HG03520 (cell line): ENCODE data around the gene OPCML.
"Not testable (repeated sequence)": the region's sequence is repeated elsewhere in the genome, so short reads cannot be mapped to it uniquely, and the experiment has no call there.

Experiments used
- ATAC-seq: cut with Tn5 transposase; IDR thresholded peaks from one replicate; pipeline ENCODE4 v1.9.1; 2021; ENCODE audit warnings: mild to moderate bottlenecking, moderate library complexity; ENCODE audit not compliant: unreplicated experiment

Gene OPCML

DNA sequence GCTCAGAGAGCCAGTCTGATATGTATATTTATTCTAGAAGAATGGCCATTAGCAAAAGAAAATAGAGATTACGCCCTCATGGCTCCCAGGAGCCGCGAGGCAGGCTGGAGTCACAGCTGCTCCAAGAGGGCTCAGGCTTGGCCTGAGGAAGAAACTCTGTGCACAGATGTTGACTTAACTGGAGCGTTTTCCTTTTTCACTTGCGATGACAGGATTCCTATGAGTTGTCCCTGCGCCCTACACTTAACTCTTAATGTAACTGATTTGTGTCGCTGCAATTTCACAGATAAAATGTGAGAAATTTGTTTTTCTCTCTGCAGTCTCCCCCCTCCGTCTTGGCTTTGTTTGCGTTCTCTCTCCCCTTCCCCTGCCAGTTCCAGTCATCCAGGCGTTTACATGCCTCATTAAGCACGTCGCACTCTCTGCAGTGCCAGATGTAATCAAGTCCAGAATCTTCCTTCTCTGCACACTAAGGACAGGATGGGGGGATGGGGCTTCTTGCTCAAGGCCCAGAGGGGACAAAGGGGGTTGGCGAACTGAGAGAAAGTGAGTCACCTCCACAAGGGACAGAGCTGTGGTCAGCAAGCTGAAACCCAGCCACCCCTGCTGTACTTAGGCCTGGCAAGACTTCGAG, 1101.8 kb downstream of the OPCML start:
- ATAC-seq = no peak

DNA sequence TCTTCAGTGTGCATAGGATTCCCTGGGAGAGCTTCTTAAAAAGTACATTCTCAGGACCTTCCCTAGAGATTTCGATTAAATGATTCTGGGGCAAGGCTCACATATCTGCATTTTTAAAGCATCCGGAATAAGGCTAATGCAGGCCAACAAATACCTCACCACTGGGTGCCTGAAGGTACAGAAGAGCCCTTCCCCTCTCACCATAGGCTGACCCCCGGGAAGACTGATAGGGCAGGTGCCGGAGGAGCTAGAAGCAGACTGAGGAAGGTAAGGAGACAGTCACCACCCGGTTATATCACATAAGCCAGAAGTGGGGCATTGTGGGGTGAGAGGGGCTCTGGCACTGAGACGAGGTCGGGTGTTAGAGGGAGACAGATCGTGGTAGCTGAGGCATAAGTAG, 1102.6 kb downstream of the OPCML start:
- no peak for ATAC-seq

DNA sequence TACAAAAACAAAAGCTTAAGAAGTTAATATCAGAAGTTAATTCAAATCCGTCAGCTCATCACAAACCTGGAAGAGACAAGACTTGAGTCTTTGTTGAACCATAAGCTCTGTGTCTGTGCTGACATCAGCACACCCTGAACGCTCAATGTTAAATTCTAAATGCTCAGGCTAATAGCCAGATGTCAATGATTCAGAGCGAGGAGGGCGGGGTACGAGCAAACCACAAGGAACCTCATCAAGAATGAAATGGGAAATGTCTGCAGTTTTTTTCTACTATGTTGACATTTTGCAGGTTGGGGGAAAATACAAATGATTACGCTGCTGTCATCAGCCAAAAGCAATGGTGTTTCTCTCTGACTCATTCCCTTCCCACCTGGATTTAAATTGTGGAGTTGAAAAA, 1104.7 kb downstream of the OPCML start:
- ATAC-seq = no peak

DNA sequence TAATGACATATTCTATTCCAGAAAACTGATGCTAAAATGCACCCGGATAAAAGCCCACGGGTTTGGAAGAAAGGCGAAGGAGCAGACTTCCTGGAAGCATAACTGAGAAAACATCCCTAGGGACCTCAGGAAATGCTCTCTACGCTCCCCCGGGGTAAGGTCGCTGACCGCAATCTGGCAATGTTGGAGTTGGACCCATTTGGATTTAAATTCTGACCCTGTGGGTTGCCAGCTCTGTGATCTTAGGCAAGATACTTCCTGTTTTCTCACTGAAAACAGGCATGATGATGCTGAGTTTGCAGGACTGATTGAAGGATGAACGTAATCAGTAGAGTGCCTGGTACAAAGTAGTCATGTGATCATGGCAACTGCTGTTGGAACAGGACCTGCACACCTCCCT, 1107.9 kb downstream of the OPCML start:
- no peak for ATAC-seq

DNA sequence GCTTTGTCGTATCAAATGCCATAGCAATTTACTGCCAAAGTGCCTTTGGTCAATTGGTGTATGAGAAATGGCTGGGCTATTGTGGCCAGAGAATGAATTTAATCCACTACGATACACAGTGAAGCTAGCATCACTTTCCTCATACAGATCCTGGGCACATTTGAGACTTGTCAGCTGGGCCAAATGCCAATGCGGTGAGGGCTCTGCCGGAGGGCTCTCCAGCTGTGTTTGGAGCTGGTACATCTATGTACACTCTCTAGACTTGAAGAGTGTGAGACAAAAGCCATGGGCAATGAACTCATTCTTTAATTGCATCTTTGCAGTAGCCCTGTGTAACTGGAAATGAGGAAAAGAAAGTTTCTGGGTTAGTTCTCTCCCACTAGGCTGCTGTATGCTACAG, 1109.0 kb downstream of the OPCML start:
- ATAC-seq = no peak

DNA sequence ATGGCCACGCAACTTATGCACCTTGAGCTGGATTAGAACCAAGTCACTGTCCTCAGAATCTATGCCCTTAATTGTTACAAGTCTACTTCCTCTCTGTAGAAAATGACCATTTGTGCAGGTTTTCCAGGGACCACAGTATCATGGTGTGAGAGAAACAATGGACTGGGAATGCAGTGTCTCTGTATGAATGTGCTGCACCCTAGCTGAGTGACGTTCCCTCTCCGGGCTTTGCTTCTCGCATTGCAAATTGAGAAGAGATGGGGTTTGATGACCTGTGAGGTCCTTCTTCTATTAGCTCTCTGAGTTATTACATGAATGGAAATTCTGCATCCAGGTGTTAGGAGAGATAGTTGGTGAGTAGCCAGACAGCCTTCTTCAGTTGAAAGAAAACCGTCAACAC, 1109.6 kb downstream of the OPCML start:
- no peak for ATAC-seq

DNA sequence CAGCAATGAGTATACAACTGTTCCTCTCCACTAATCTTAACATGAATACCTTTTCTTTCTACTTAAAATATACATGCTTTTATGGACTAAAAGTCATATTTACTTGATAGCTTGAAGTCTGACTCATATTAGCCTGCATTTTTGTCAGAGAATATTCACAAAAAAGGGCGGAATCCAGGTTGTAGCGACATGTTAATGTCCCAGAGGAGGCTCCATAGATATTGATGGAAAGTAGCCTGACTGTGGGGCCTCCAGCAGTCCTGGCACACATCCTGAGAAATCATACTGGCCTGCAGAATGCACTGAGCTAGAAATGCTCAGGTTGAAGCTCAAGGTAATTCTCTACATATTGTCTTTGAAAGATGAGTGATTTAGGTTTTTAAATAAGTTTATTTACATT, 1110.7 kb downstream of the OPCML start:
- ATAC-seq = no peak

DNA sequence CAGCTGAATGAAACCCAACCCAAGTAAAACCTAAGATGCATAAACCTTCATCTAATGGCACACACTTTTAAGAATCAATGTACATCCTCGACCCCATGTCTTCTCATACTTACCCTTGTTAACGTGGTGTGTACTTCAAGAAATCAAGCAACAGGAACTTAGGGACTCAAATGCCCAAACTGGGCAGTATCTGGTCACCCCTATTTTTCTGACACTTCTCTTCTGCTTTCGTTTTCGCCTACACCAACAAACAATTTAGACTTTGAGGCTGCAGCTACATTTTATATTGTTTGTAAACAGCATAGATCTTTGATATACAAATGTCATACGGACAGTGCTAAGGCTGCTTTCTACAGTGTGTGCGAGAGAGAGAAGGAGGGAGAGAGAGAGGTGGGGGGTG, 1117.8 kb downstream of the OPCML start:
- no peak for ATAC-seq

DNA sequence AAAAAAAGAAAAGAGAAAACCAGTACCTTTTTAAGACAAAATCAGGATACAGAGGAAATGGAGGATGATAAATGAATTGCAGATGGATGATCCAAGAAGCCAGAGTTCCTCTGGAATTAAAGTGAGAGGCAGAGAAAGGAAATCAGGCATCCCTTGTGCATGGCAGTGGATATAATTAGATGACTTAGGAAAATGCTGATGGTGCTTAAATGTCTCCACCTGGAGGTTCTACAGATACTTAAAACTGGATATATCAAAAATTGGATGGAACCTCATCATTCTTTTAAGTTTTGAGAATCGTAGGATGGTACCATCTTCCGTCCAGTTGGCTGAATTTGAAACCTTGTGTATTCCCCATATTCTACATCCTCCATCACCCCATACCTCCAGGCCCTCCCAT, 1121.9 kb downstream of the OPCML start:
- no peak for ATAC-seq

DNA sequence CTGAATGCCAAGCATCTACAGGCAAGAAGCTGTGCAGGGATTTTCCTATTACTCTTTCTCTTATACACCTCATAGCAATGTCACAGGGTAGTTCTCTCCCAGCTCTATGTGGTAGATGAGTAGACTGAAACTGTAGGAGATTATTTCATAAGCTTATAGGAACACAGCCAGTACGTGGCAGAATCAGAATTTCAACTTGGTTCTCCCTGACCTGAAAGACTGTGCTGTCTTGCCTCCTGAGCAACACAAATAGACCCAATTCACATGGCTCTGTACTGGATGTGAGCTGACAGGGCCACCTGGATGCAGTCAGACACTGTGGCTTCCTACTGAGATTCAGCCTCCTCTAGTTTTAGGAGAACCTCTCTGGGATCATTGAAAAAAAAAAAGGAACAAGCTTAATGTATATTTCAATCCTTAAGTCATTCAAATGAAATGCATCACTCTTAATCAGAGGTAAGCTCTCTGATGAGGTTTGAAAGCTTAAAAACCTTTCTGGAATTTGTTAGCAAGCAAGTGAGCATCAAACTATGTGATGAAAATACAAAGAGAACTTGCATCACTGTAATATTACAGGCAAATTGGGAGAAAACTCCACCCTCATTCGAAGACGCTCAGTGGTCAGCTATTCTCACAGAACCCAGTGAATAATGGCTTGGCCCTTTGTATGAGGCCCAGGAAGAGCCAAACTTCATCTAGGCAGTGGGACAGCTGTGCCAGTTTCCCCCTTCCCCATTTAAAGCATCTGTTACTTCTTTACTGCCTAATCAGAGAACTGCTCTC, 1122.5 kb downstream of the OPCML start:
- no peak for ATAC-seq

DNA sequence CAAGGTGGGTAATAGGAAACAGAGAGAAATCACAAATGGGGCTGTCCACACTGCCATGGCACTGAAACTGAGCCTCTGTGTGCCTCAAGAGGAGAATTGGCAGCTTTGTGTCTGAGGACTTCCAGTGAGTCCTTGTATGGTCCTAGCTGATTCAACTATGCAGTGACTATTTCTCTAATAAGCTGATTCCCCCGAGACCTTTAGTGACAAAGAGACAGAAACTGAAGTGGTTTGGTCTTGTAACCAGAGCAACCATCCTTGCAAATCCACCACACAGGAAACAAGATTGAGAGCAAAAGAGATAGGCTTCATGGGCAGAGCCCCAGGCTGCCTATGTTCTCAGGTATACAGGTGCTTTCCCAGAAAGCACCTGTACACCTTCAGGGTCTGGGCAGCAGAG, 1123.4 kb downstream of the OPCML start:
- peak; percentile 74 for ATAC-seq

DNA sequence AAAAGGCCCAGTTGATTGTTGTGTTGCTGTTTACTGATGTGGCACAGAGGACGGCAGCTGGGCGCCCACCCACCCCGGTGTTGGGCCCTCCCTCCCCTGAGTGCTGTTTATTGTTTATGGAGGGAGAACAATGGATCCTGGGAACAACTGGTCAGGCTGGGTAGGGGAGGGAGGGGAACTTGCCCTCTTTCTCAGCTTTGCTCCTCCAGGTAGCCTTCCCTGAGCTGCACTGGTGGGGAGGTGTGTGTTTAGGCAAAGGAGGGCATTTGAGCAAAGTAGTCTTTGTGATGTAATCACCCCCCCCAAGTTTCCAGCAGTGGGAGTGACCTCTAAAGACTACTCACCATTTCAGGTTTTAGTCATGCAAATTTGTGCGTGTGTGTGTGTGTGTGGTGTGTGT, 1126.6 kb downstream of the OPCML start:
- no peak for ATAC-seq

DNA sequence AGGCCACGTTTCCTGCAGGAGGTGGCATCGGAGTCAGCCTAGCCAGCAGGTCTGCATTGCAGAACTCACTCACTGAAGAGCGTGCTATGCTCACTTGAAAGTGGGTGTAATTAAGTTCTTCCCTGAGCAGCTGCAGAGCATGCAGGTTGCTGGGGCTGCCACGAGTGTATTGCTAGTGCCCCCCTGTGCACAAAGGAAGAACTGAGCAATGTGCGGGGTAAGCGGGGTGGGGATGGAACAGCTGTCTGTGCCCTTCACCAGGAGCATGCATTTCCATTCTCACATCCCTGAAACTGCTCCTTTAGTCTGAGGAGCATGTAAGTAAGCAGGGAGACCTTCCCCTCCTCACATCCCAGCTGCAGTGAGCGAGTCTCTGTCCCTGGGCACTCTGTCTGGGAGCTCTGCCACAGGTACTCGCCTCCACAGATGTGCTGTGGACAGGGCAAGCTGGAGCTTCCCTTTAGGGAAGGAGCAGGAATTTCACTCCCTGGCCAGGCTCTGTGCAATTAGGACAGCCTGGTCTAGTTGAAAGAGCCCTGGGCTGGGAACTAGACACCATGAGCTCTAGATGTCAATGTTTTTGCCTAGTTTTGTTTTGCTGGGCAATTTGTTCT, 1130.1 kb downstream of the OPCML start:
- ATAC-seq = peak; percentile 98

DNA sequence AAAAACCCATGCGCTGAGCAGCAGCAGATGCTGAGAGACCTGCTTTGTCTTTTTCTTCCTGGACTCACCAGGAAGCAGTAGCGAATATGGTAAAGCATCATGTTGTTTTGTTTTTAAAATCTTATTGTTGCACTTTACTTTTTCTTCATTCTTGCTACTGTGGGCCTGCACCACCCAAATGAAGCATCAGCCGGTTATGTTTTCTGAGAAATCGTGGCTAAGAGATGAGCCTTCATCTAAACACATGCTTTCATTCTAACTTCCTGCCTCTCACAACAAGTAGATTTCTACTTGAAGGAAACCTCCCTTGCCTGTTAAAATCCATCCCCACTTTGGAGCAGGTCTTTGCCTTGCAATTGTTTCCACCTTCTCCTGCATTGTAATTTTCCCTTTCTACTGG, 1136.0 kb downstream of the OPCML start:
- no peak for ATAC-seq

DNA sequence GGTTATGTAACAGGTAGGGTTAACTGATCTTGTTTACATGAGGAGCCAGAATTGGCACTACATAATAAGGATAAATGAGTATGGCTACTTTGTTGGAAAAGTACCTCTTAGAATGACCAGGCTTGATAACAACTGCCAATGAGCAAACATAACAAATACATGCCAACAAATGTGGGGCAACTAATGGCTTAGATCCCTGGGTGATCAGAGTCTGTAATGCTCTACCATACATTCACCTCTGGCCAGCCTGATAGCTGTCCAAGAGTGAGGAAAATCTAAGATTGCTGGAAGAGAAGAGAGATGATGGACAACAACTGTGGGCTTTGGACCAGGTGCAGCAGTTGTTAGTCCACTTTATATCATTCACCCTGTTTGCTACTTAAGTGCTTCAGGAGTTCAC, 1136.9 kb downstream of the OPCML start:
- no peak for ATAC-seq

DNA sequence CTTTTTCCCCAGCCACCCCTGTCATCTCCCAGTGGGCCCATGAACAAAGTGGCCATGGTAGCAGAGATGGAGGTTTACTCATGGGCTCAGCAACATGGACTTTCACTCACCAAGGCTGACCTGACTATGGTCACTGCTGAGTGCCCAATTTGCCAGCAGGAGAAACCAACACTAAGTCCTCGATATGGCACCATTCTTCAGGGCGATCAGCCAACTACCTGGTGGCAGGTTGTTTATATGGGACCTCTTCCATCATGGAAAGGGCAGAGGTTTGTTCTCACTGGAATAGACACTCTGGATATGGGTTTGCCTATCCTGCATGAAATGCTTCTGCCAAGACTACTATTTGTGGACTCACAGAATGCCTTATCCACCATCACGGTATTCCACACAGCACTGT, 1152.8 kb downstream of the OPCML start:
- ATAC-seq = no peak

DNA sequence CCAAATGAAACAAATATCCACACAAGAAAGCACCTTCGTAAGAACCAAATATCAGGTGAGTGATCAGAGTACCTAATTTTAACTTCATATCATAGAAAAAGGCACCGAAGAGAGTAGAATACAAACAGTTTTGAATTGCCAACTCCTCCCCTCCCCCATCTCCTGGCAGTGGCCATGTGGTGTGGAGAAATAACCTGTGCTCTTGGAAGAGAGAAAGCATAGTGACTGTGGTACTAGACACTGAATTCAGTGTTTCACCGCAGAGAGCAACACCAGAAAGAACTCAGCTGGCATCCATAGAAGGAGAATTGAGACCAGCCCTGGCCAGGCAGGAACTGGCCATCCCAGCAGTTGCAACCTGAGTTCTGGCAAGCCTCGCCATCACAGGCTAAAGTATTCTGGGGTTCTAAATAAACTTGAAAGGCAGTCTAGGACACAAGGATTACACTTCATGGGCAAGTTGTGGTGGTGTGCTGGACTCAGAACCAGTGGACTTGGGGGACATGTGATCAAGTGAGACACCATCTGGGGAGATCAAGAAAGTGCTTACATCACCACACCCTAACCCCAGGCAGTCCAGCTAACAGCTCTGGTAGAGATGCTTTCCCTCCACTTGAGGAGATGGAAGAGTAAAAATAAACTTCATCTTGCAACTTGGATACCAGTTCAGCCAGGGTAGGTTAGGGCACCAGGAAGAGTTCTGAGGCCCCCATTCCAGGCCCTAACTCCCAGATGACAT, 1158.7 kb downstream of the OPCML start:
- ATAC-seq = no peak

DNA sequence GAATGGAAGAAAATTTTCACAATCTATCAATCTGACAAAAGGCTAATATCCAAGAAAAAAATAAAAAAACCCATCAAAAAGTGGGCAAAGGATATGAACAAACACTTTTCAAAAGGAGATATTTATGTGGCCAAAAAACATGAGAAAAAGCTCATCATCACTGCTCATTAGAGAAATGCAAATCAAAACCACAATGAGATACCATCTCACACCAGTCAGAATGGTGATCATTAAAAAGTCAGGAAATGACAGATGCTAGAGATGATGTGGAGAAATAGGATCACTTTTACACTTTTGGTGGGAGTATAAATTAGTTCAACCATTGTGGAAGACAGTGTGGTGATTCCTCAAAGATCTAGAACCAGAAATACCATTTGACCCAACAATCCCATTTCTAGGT, 1162.2 kb downstream of the OPCML start:
- ATAC-seq = not testable (repeated sequence)

DNA sequence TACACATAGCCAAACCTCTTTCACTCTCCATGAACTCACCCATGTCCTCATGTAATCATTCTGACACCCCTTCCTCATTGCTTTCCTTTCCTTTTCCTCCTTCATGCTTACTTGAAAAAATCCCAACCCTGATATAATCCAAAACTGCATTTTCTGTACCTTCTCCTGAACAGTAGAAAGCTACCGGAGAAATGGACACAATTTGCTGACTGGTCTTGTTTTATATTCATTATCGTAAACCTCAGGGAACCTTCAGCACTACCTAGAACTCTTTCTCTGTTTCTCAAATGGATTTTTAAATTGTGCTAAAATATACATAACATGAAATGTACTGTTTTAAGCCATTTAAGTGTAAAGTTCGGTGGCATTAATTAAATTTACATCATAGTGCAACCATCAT, 1165.0 kb downstream of the OPCML start:
- no peak for ATAC-seq

DNA sequence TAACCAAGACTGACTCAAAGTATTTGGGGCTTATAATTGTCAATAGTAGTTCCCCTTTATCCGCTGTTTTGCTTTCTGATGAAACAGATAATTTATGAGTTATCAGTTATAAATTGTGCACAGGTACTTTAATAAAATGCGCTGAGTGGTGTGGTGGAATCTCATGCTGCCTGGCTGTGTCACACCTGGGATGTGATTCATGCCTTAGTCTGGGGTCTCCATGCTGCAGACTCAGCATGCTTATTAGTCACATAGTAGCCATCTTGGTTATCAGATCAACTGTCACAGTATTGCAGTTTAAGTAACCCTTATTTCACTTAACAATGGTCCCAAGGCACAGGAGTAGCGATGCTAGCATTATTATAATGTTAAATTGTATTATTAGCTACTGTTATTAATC, 1166.7 kb downstream of the OPCML start:
- no peak for ATAC-seq
